GM13977 (cell line): ENCODE measurements around the gene BBS1.

Source experiments
- DNase-seq: peaks from one replicate; pipeline ENCODE4 v3.0.0; 2012; ENCODE audit warnings: low spot score
- CTCF ChIP-seq: IDR thresholded peaks from 2 replicates; pipeline ENCODE4 v1.5.1; 2012; ENCODE audit warnings: mild to moderate bottlenecking, control low read depth; ENCODE audit not compliant: insufficient read depth; ENCODE audit errors: extremely low read depth, missing control alignments
- in situ Hi-C: fragments of 300-500 bp; cut with MboI; formaldehyde crosslinking; loops from one replicate; pipeline ENCODE4 v1.12.0; 2022; ENCODE audit warnings: low sequenced_read_pairs, low pct_unique_long_range_greater_than_20kb, mixed read lengths, inconsistent platforms; ENCODE audit not compliant: unreplicated experiment

BBS1 gene

GRCh38 chr11:66467034-66467659 is 43.3 kb upstream of the BBS1 start:
- peak; percentile 70 for DNase-seq
- in situ Hi-C loops = no loop called here
- peak; percentile 14 for TF ChIP-seq CTCF

- no peak for TF ChIP-seq CTCF
- in situ Hi-C loops = no loop called here
- DNase-seq = no peak
These were observed 42.7 kb upstream of the BBS1 start for GRCh38 chr11:66467756-66468155.

DNA sequence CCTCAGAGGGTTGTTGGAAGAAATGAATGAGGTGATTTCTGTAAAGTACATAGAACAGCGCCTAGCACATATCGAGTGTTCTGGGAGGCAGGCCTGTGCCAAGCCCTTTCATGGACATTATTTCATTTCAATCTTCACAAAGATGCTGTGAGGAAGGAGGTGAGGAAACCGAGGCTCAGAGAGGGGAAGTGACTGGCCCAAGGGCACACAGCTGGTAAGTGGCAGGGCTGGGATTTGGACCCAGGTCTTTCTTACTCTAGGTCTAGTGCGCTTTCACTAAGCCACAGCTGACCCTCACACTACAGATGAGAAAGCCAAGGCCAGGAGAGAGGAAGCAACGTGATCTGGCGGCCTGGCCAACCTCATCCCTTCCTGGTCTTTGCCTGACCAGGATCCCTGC is 41.7 kb upstream of the BBS1 start:
- DNase-seq = no peak
- TF ChIP-seq CTCF = no peak
- in situ Hi-C loops = no loop called here

GRCh38 chr11:66469441-66469840 is 41.0 kb upstream of the BBS1 start:
- in situ Hi-C loops = no loop called here
- TF ChIP-seq CTCF = no peak
- no peak for DNase-seq

DNA sequence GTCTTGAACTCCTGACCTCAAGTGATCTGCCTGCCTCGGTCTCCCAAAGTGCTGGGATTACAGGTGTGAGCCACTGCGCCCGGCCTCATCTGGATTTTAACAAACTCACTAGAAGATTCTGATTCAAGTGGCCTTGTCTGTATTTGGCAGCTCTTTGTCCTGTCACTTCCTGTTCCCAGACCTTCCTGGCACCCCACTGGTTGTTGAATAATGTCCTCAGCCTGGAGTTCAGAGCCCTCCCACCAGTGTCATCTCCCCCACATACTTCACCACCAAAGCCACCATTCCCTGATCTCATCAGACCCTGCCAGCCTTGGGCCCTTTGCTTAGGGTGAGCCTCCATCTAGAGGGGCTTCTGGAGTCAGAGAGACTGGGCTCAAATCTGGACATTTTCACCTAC is 40.4 kb upstream of the BBS1 start:
- in situ Hi-C loops = loop anchor here (10.0 kb wide), 1 partner anchor 65 kb away; no protein-coding TSS in a partner anchor
- no peak for TF ChIP-seq CTCF
- no peak for DNase-seq

DNA sequence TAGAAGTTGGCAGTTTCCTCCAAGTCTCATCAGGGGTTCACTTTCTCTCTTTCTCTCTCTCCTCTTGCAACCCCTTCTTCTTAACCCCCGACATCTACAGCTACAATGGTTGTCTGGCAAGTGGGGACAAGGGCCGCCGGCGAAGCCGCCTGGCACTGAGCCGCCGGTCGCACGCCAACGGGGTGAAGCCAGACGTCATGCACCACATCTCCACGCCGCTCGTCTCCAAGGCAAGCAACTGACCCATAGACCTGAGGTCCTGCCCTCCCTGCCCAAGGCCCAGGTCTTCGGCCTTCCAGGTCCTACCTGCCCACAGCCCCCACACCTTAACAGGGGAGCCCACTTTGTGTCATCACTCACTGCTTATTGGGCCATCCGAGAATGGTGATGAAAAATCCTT is 39.3 kb upstream of the BBS1 start:
- no peak for TF ChIP-seq CTCF
- in situ Hi-C loops = loop anchor here (10.0 kb wide), 1 partner anchor 66 kb away; no protein-coding TSS in a partner anchor
- DNase-seq = no peak
